ENCODE results near the gene CEBPA.

Gene CEBPA

GRCh38 chr19:33273065-33273736 lies 29.1 kb downstream of the CEBPA start:
- intact Hi-C loops (cut with micrococcal nuclease): no loop called here
- Mint-ChIP-seq H3K4me3 (peak overlapping the region; percentile 56), H3K27ac (peak overlapping the region; percentile 89), H3K36me3 (ENCODE audit: low read depth) (no peaks in the 10 kb centered on the region), H3K9me3 (no peaks in the 10 kb centered on the region), H3K4me1 (ENCODE audit: low read depth) (peaks cover 89% of the 10 kb centered on the region), H3K27me3 (no peaks in the 10 kb centered on the region)

- H3K9me3 Mint-ChIP-seq: no peaks in the 10 kb centered on the region
- no peak overlapping the region for H3K4me3 Mint-ChIP-seq
- H3K27ac Mint-ChIP-seq: peak overlapping the region; percentile 89
- H3K4me1 Mint-ChIP-seq (ENCODE audit: low read depth): peaks cover 93% of the 10 kb centered on the region
- intact Hi-C loops (cut with micrococcal nuclease): no loop called here
- H3K27me3 Mint-ChIP-seq: no peaks in the 10 kb centered on the region
- no peaks in the 10 kb centered on the region for H3K36me3 Mint-ChIP-seq (ENCODE audit: low read depth)
Measured at GRCh38 chr19:33271246-33272021, 30.9 kb downstream of the CEBPA start.

DNA sequence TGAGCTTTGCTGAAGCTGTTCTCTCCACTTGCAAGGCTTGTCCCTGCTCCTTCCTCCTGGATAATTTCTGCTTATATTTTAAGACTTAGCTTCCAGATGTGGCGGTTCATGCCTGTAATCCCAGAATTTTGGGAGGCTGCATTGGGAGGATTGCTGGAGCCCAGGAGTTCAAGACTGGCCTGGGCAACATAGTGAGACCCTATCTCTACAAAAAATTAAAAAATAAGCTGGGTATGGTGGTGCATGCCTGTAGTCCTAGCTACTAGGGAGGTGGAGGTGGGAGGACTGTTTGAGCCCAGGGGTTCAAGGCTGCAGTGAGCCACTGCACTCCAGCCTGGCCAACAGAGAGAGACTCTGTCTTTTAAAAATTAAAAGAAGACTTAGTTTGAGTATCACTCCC lies 31.6 kb downstream of the CEBPA start:
- H3K36me3 Mint-ChIP-seq (ENCODE audit: low read depth): no peaks in the 10 kb centered on the region
- H3K4me3 Mint-ChIP-seq: no peak overlapping the region
- peaks cover 93% of the 10 kb centered on the region for H3K4me1 Mint-ChIP-seq (ENCODE audit: low read depth)
- no peaks in the 10 kb centered on the region for H3K9me3 Mint-ChIP-seq
- intact Hi-C loops (cut with micrococcal nuclease): no loop called here
- no peaks in the 10 kb centered on the region for H3K27me3 Mint-ChIP-seq
- peak overlapping the region; percentile 89 for H3K27ac Mint-ChIP-seq

DNA sequence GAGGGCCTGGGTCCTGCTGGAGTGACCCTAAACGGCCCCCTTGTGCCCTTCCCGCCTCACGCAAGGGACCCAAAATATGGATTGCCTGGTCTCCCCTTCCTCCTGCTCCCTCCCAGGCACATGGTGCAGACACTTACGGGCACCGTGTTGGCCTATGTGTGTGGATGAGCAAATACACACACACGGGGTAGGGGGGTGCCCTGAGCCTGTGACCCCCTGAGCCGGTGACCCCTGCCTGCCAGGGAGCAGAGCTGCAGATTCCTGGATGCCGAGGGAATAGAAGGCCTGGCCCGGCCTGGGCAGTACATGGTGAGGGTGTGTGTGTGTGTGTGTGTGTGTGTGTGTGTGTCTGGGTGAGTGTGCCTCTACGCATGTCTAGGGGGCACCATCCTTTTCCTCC lies 33.3 kb downstream of the CEBPA start:
- peaks cover 94% of the 10 kb centered on the region for H3K4me1 Mint-ChIP-seq (ENCODE audit: low read depth)
- H3K36me3 Mint-ChIP-seq (ENCODE audit: low read depth): no peaks in the 10 kb centered on the region
- H3K4me3 Mint-ChIP-seq: no peak overlapping the region
- H3K27ac Mint-ChIP-seq: peak overlapping the region; percentile 99
- H3K9me3 Mint-ChIP-seq: no peaks in the 10 kb centered on the region
- intact Hi-C loops (cut with micrococcal nuclease): no loop called here
- no peaks in the 10 kb centered on the region for H3K27me3 Mint-ChIP-seq

DNA sequence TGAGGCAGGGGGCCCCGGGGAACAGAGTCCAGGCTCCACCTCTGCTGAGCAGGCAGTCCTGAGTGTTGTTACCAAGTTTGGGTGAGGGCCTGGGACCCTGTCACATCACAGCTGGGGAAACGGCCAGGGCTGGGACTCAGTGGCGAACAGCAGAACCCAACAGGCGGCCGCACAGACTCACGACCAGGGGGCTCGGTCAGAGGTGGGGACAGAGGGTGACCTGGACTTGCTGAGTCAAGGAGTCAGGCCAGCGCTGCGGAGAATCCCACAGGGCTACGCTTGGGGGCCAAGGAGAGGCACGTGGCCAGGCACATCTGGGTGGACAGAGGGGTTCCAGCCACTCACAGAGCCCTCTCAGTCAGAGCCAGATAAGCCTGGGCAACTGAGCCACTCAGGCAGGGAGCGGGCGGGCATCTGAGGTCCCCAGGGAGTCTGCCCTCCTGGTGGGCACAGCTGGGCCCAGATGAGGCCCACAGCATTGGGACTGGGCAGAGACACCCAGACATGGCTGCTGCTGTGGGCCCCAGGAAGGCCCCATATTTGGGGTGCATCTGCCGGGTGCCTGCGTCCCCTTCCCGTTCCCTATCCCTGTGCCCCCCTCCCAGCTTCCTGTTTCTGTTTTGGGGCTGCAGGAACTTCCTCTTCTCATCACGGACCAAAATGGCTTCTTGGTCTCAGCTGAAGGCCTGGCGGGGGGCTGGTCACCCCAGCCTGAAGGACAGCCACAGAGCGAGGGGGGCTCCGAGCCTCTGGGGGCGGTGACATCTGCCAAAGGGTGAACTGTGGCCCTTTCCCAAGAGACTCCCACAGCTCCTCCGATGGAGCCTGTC lies 34.0 kb downstream of the CEBPA start:
- Mint-ChIP-seq H3K36me3 (ENCODE audit: low read depth) (no peaks in the 10 kb centered on the region), H3K4me3 (peak overlapping the region; percentile 61), H3K4me1 (ENCODE audit: low read depth) (peaks cover 94% of the 10 kb centered on the region)

DNA sequence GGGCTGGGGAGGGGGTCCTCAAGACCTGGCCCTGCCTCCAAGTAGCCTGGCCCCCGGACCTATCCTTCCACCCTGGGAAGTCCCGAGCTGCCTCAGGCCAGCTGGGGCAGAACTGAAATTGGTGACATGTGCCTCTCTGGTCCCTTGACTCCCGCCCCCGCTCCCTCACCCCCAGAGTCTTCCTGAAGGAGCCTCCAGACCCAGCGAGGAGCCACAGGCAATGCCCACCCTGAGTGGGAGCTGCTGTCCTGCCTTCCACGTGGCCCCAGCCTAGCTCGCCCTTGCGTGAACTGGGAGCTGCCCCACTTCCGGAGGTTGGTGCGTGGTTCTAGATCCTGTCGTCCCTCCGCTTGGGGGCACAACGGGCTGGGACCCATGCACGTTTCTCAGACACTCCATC lies 34.6 kb downstream of the CEBPA start:
- H3K36me3 Mint-ChIP-seq (ENCODE audit: low read depth): no peaks in the 10 kb centered on the region
- H3K4me3 Mint-ChIP-seq: peak overlapping the region; percentile 61
- peaks cover 94% of the 10 kb centered on the region for H3K4me1 Mint-ChIP-seq (ENCODE audit: low read depth)
- intact Hi-C loops (cut with micrococcal nuclease): loop anchor here (1.0 to 2.0 kb wide), 2 partner anchors 8 to 13 kb away; no protein-coding TSS in a partner anchor
- no peaks in the 10 kb centered on the region for H3K9me3 Mint-ChIP-seq
- peak overlapping the region; percentile 99 for H3K27ac Mint-ChIP-seq
- H3K27me3 Mint-ChIP-seq: no peaks in the 10 kb centered on the region

More for the DNA sequence above, 34.0 kb downstream of the CEBPA start:
- Mint-ChIP-seq H3K27me3 (no peaks in the 10 kb centered on the region), H3K9me3 (no peaks in the 10 kb centered on the region), H3K27ac (peak overlapping the region; percentile 99)
- intact Hi-C loops (cut with micrococcal nuclease): loop anchor here (1.0 kb wide), 1 partner anchor 9 kb away; no protein-coding TSS in a partner anchor

DNA sequence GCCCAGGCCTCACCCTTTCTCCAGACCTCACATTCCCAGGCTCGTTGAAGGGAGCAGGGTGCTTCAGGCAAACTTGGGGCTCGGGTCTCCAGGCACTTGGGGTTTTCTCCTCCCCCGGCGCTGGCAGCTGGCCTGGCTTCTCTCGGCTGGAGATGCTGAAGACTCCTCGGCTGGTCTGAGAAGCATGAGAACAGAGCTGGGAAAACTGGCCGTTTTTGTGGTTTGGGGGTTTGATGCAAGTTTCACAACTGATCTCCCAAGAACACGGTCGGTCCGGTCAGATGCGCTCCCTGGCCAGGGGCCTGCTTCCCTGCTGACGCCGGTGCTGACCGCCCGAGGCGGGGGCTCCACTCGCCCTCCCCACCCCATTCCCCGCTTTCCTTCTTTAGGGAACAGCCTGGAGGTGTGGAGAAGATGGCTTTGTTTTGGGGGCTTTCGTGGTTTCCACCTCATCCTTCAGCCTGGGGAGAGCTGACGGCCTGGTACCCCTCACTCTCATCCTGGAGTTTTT lies 35.3 kb downstream of the CEBPA start:
- Mint-ChIP-seq H3K4me1 (ENCODE audit: low read depth) (peaks cover 94% of the 10 kb centered on the region), H3K9me3 (no peaks in the 10 kb centered on the region), H3K36me3 (ENCODE audit: low read depth) (no peaks in the 10 kb centered on the region), H3K4me3 (no peak overlapping the region), H3K27ac (peak overlapping the region; percentile 99), H3K27me3 (no peaks in the 10 kb centered on the region)
- intact Hi-C loops (cut with micrococcal nuclease): loop anchor here (2.0 kb wide), 1 partner anchor 14 kb away; no protein-coding TSS in a partner anchor

- Mint-ChIP-seq H3K4me1 (ENCODE audit: low read depth) (peaks cover 97% of the 10 kb centered on the region), H3K27me3 (no peaks in the 10 kb centered on the region), H3K36me3 (ENCODE audit: low read depth) (no peaks in the 10 kb centered on the region), H3K4me3 (no peak overlapping the region), H3K9me3 (no peaks in the 10 kb centered on the region), H3K27ac (peak overlapping the region; percentile 99)
- intact Hi-C loops (cut with micrococcal nuclease): loop anchor here (5.0 kb wide), 1 partner anchor 32 kb away; no protein-coding TSS in a partner anchor
Measured at GRCh38 chr19:33264881-33265445, 37.4 kb downstream of the CEBPA start.

DNA sequence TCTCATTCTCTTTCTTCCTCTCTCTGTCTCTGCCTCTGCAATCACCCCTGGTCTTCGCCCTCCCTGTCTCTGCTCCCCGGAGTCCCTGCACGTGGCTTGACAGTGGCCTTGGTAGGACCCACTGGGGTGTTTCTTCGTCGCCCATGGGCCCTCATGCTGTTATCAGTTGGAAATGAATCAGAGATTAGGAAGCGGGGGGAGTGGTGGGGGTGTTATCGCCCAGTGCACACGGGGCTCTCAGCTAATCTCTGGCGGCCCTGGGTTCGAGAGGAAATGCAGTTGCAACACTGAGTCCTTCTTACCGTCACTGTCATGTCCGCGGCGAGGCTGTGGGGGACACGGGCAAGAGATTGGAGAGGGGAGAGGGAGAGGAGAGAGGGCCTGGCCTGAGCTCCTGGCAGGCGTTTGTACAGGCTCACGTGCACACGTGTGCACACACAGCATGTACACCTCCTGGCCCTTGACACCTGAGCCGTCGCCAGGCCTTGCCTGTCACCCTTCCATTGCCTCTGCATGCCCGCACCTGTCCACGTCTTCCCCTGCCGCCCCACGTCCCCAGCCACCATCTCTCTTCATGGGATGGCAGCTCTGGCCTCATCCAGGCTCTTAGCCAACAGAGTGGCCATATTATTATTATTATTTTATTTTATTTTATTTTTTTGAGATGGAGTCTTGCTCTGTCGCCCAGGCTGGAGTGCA lies 38.9 kb downstream of the CEBPA start:
- no peaks in the 10 kb centered on the region for H3K36me3 Mint-ChIP-seq (ENCODE audit: low read depth)
- intact Hi-C loops (cut with micrococcal nuclease): loop anchor here (5.0 kb wide), 1 partner anchor 34 kb away; no protein-coding TSS in a partner anchor
- peaks cover 95% of the 10 kb centered on the region for H3K4me1 Mint-ChIP-seq (ENCODE audit: low read depth)
- H3K27ac Mint-ChIP-seq: peak overlapping the region; percentile 33
- no peak overlapping the region for H3K4me3 Mint-ChIP-seq
- H3K9me3 Mint-ChIP-seq: no peaks in the 10 kb centered on the region
- H3K27me3 Mint-ChIP-seq: no peaks in the 10 kb centered on the region

GRCh38 chr19:33261511-33262189 lies 40.7 kb downstream of the CEBPA start:
- no peaks in the 10 kb centered on the region for H3K36me3 Mint-ChIP-seq (ENCODE audit: low read depth)
- H3K27ac Mint-ChIP-seq: peak overlapping the region; percentile 82
- peak overlapping the region; percentile 61 for H3K4me3 Mint-ChIP-seq
- H3K27me3 Mint-ChIP-seq: no peaks in the 10 kb centered on the region
- H3K4me1 Mint-ChIP-seq (ENCODE audit: low read depth): peaks cover 79% of the 10 kb centered on the region
- intact Hi-C loops (cut with micrococcal nuclease): loop anchor here (5.0 kb wide), 1 partner anchor 36 kb away; no protein-coding TSS in a partner anchor
- no peaks in the 10 kb centered on the region for H3K9me3 Mint-ChIP-seq

- Mint-ChIP-seq H3K27ac (peak overlapping the region; percentile 82), H3K4me1 (ENCODE audit: low read depth) (peaks cover 79% of the 10 kb centered on the region), H3K9me3 (no peaks in the 10 kb centered on the region), H3K27me3 (no peaks in the 10 kb centered on the region), H3K36me3 (ENCODE audit: low read depth) (no peaks in the 10 kb centered on the region), H3K4me3 (peak overlapping the region; percentile 61)
- intact Hi-C loops (cut with micrococcal nuclease): loop anchor here (5.0 kb wide), 1 partner anchor 36 kb away; no protein-coding TSS in a partner anchor
Measured at GRCh38 chr19:33260628-33261418, 41.5 kb downstream of the CEBPA start.

DNA sequence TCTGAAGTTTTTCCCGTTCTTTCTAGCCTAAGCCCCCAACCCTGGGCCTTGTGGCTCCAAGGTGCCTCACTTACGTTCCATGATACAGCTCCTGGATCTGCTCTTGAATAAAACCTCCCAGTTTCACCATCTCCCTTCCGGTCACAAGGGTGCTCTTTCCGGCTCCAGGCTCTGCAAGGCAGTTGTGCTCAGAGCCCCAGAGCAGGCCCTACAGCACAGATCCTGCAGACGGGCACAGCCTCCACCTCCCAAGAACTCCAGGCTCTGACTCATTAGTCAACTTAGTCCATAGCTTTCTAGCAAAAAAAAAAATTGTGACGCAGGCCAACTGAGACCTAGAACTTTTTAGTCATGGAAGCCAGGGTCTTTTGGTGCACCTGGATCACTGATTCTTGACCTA lies 42.8 kb downstream of the CEBPA start:
- Mint-ChIP-seq H3K36me3 (ENCODE audit: low read depth) (no peaks in the 10 kb centered on the region), H3K4me1 (ENCODE audit: low read depth) (peaks cover 78% of the 10 kb centered on the region), H3K4me3 (peak overlapping the region; percentile 44), H3K9me3 (no peaks in the 10 kb centered on the region), H3K27ac (peak overlapping the region; percentile 82), H3K27me3 (no peaks in the 10 kb centered on the region)
- intact Hi-C loops (cut with micrococcal nuclease): loop anchor here (1.0 kb wide), 1 partner anchor 9 kb away; no protein-coding TSS in a partner anchor

Data from dendritic cell treated with granulocyte-macrophage colony-stimulating factor and Interleukin-4, amounts not matched to agents 40 ng/mL and 50 ng/mL, for 4 days (primary cell).